AG09309 (cell line): ENCODE measurements around the gene LGMN.

Experiments used
- DNase-seq: peaks from one replicate; pipeline ENCODE4 v3.0.0-alpha.2; 2010; ENCODE audit warnings: low read depth
- H3K4me3 ChIP-seq: 2 replicates; pipeline ENCODE4 v1.5.1; 2011; ENCODE audit warnings: mild to moderate bottlenecking, low read depth, low read length, moderate library complexity; ENCODE audit not compliant: control insufficient read depth
- TF ChIP-seq, protein P1 (sequence below): IDR thresholded peaks from 2 replicates; pipeline ENCODE4 v1.5.1; 2011; ENCODE audit warnings: mild to moderate bottlenecking, low read depth, low read length, inconsistent platforms; ENCODE audit not compliant: insufficient read depth, control insufficient read depth; ENCODE audit errors: missing control alignments

LGMN gene

DNA sequence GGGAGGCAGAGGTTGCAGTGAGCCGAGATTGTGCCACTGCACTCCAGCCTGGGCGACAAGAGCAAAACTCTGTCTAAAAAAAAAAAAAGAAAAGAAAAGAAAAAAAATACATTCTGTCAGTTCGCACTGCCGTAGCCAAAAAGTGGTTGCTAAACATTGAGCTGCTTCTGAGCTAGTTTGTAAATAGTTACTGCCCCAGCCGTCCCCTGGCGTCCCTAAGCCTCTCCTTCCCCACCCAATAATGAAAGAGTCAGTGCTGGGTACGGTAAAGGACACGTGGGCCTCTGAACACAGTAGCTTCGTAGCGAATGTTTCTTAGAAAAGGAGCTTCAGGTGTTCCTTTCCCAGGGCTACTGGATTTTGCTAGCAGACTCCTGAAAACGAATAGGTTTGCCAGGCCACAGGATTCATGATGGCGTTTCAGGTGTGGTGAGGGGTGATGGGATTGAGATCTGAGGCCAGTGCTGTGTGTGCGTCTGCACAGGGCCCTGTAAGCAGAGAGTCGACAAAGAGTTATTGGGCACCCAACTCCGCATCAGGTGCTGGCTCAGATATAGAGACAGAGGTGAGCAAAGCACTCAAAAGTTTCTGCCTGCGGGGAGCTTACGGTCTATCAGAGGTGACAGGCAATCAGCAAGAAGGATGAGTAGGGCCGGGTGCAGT is 94.1 kb downstream of the LGMN start:
- DNase-seq = no peak
- H3K4me3 ChIP-seq = no peak overlapping the region
- TF ChIP-seq, protein P1, sequence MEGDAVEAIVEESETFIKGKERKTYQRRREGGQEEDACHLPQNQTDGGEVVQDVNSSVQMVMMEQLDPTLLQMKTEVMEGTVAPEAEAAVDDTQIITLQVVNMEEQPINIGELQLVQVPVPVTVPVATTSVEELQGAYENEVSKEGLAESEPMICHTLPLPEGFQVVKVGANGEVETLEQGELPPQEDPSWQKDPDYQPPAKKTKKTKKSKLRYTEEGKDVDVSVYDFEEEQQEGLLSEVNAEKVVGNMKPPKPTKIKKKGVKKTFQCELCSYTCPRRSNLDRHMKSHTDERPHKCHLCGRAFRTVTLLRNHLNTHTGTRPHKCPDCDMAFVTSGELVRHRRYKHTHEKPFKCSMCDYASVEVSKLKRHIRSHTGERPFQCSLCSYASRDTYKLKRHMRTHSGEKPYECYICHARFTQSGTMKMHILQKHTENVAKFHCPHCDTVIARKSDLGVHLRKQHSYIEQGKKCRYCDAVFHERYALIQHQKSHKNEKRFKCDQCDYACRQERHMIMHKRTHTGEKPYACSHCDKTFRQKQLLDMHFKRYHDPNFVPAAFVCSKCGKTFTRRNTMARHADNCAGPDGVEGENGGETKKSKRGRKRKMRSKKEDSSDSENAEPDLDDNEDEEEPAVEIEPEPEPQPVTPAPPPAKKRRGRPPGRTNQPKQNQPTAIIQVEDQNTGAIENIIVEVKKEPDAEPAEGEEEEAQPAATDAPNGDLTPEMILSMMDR = no peak
